ENCODE data around the gene SURF2. TPM values are rescaled to one million over a fixed set of nuclear protein-coding genes. Genes with fewer than 3 reads are reported as not detected.

Gene SURF2
- total and polyA plus RNA-seq, 2 donors (not counting 3 experiments of a cell fraction or from before 2014, with no cell fraction given) = 10.6 to 14.2 TPM

- BruUV-seq (replicated peaks) = no TSS peak
- H3K4me2 ChIP-seq (ENCODE audit: insufficient read depth, low read length) = no peak overlapping the region
- peaks cover 17% of the 10 kb centered on the region for H3K4me1 ChIP-seq (ENCODE audit: control insufficient read depth, extremely low read depth, insufficient read depth, low read length)
- H3K79me2 ChIP-seq (ENCODE audit: control insufficient read depth, insufficient read depth, low read length) = peaks cover 8% of the 10 kb centered on the region
- POLR2A ChIA-PET = no interaction called here
- DNase-seq (ENCODE audit: low read depth, low spot score) (no peak), FAIRE-seq (no peak)
- no peaks in the 10 kb centered on the region for H3K27me3 ChIP-seq (ENCODE audit: control insufficient read depth in 2 of 2, insufficient read depth in 2 of 2, low read length in 2 of 2)
- no peaks in the 10 kb centered on the region for H4K20me1 ChIP-seq (replicated peaks; ENCODE audit: control insufficient read depth, extremely low read depth, insufficient read depth, low read length)
- no peak overlapping the region for H3K27ac ChIP-seq (ENCODE audit: insufficient read depth, low read depth, low read length)
- no peaks in the 10 kb centered on the region for H3K9me3 ChIP-seq (replicated peaks; ENCODE audit: control insufficient read depth, insufficient read depth, low read length)
- H3K9ac ChIP-seq (replicated peaks; ENCODE audit: extremely low read depth, insufficient read depth, low read length) = no peak overlapping the region
- no peak overlapping the region for H3K4me3 ChIP-seq (replicated peaks in 1 of 3; ENCODE audit: insufficient read depth in 1 of 3, low read depth in 1 of 3, low read length in 3 of 3)
- dilution Hi-C loops (cut with MboI; ENCODE audit: extremely low pct_ligation_motif_present, low sequenced_read_pairs) (no loop called here), intact Hi-C loops (cut with micrococcal nuclease) (no loop called here)
- no peaks in the 10 kb centered on the region for H3K9me1 ChIP-seq (replicated peaks; ENCODE audit: control insufficient read depth, extremely low read depth, insufficient read depth, low read length)
- H2AFZ ChIP-seq (ENCODE audit: low read depth, low read length) = no peak overlapping the region
- CTCF ChIA-PET = interaction anchor here (1.4 kb wide), 1 partner anchor 169 kb away, joined by 7 read pairs; no protein-coding TSS in a partner anchor
- peaks cover 15 to 26% of the 10 kb centered on the region in 2 experiments for H3K36me3 ChIP-seq (ENCODE audit: control insufficient read depth in 2 of 2, extremely low read depth in 1 of 2, insufficient read depth in 2 of 2, low read length in 2 of 2)
- TF ChIP-seq MYC (IDR thresholded peaks at IDR 0.05; ENCODE audit: low read depth, low read length) = no peak
- no peak for TF ChIP-seq JUN (IDR thresholded peaks at IDR 0.05; ENCODE audit: borderline replicate concordance, insufficient read depth, insufficient read length, low read depth)
- TF ChIP-seq POLR2A (IDR thresholded peaks at IDR 0.05; ENCODE audit: low read depth, low read length) = no peak
- no peak for TF ChIP-seq CTCF (IDR thresholded peaks at IDR 0.05; ENCODE audit: extremely low read depth in 1 of 2, insufficient read depth in 1 of 2, low read depth in 1 of 2, low read length in 2 of 2)
- no peak for TF ChIP-seq MAX (IDR thresholded peaks at IDR 0.05; ENCODE audit: insufficient read depth, insufficient read length)
- TF ChIP-seq EZH2 (IDR thresholded peaks at IDR 0.05; ENCODE audit: borderline replicate concordance, low read depth, low read length, severe bottlenecking) = no peak
- no peak for TF ChIP-seq FOS (IDR thresholded peaks at IDR 0.05; ENCODE audit: borderline replicate concordance, insufficient read depth, low read length)
- no peak for TF ChIP-seq GATA2 (IDR thresholded peaks at IDR 0.05; ENCODE audit: insufficient read depth, insufficient read length, low read depth, low read length)
- TF ChIP-seq POLR2AphosphoS5 (IDR thresholded peaks at IDR 0.05; ENCODE audit: insufficient read depth, low read depth, low read length) = no peak
These were observed 1.6 kb upstream of the SURF2 start for GRCh38 chr9:133354766-133355165.
